ENCODE measurements around the gene KRTAP4-9. TPM values are rescaled to one million over a fixed set of nuclear protein-coding genes. Genes with fewer than 3 reads are reported as not detected.

KRTAP4-9 gene
- total and polyA plus RNA-seq, 10 of the 15 experiments (the other 5 are each of a cell fraction or from before 2014, with no cell fraction given) = not detected

DNA sequence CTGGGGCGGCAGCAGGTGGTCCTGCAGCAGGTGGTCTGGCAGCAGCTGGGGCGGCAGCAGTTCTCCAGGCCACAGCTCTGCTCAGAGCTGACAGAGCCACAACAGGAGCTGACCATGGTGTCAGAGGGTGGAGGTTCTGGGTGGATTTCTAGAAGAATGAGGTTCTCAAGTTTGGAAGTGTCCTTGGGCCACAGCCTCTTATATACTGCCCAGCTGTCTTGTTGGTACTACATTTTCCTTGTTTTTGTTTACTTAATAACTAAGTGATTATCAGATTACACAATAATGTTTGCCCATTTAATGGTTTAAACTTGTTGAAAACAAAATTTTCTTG lies 44.4 kb downstream of the KRTAP4-9 start, which contains the start of gene KRTAP4-5:
KRTAP4-5 (minus strand) TSS at position 174 of the 334 bp plus-strand sequence; CDS start at position 116, 58 bp downstream.
- ChIA-PET RAD21 (ENCODE audit: unreplicated experiment) (no interaction called here), POLR2A (no interaction called here), SMC1A (ENCODE audit: uncharacterized antibody, unreplicated experiment) (interaction anchor here (0.6 kb wide), 1 partner anchor 442 kb away, joined by 3 read pairs; no protein-coding TSS in a partner anchor), CTCF (no interaction called here)
- no peaks in the 10 kb centered on the region for H3K4me1 ChIP-seq (ENCODE audit: control insufficient read depth, insufficient read depth, low read length)
- H3K4me2 ChIP-seq (ENCODE audit: control insufficient read depth, insufficient read depth) = no peak within 1 kb of the TSS
- H3K4me3 ChIP-seq = no peak within 1 kb of the TSS
- DNase-seq (ENCODE audit: low read depth, low spot score) = no peak
- no peaks in the 10 kb centered on the region for H3K79me2 ChIP-seq (ENCODE audit: control insufficient read depth, insufficient read depth, low read length)
- FAIRE-seq = no peak
- BruUV-seq (replicated peaks) = no TSS peak
- in situ Hi-C loops (cut with MboI) = no loop called here
- H3K27me3 ChIP-seq (replicated peaks in 1 of 2; ENCODE audit: control insufficient read depth in 2 of 2, insufficient read depth in 2 of 2, low read length in 1 of 2) = no peaks in the 10 kb centered on the region
- H3K27ac ChIP-seq (ENCODE audit: control insufficient read depth, insufficient read depth) = no peak within 1 kb of the TSS
- H3K9me3 ChIP-seq (replicated peaks; ENCODE audit: control insufficient read depth, insufficient read depth, low read length) = no peaks in the 10 kb centered on the region
- H4K20me1 ChIP-seq (ENCODE audit: control insufficient read depth, insufficient read depth) = no peaks in the 10 kb centered on the region
- TF ChIP-seq STAT1 (conservative IDR thresholded peaks at IDR 0.05) = no peak
- TF ChIP-seq, protein P1, sequence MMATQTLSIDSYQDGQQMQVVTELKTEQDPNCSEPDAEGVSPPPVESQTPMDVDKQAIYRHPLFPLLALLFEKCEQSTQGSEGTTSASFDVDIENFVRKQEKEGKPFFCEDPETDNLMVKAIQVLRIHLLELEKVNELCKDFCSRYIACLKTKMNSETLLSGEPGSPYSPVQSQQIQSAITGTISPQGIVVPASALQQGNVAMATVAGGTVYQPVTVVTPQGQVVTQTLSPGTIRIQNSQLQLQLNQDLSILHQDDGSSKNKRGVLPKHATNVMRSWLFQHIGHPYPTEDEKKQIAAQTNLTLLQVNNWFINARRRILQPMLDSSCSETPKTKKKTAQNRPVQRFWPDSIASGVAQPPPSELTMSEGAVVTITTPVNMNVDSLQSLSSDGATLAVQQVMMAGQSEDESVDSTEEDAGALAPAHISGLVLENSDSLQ (IDR thresholded peaks at IDR 0.05) = no peak
- TF ChIP-seq, protein P2, sequence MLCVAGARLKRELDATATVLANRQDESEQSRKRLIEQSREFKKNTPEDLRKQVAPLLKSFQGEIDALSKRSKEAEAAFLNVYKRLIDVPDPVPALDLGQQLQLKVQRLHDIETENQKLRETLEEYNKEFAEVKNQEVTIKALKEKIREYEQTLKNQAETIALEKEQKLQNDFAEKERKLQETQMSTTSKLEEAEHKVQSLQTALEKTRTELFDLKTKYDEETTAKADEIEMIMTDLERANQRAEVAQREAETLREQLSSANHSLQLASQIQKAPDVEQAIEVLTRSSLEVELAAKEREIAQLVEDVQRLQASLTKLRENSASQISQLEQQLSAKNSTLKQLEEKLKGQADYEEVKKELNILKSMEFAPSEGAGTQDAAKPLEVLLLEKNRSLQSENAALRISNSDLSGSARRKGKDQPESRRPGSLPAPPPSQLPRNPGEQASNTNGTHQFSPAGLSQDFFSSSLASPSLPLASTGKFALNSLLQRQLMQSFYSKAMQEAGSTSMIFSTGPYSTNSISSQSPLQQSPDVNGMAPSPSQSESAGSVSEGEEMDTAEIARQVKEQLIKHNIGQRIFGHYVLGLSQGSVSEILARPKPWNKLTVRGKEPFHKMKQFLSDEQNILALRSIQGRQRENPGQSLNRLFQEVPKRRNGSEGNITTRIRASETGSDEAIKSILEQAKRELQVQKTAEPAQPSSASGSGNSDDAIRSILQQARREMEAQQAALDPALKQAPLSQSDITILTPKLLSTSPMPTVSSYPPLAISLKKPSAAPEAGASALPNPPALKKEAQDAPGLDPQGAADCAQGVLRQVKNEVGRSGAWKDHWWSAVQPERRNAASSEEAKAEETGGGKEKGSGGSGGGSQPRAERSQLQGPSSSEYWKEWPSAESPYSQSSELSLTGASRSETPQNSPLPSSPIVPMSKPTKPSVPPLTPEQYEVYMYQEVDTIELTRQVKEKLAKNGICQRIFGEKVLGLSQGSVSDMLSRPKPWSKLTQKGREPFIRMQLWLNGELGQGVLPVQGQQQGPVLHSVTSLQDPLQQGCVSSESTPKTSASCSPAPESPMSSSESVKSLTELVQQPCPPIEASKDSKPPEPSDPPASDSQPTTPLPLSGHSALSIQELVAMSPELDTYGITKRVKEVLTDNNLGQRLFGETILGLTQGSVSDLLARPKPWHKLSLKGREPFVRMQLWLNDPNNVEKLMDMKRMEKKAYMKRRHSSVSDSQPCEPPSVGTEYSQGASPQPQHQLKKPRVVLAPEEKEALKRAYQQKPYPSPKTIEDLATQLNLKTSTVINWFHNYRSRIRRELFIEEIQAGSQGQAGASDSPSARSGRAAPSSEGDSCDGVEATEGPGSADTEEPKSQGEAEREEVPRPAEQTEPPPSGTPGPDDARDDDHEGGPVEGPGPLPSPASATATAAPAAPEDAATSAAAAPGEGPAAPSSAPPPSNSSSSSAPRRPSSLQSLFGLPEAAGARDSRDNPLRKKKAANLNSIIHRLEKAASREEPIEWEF (IDR thresholded peaks at IDR 0.05; ENCODE audit: insufficient replicate concordance, low read depth, low read length) = no peak
- TF ChIP-seq, protein P3, sequence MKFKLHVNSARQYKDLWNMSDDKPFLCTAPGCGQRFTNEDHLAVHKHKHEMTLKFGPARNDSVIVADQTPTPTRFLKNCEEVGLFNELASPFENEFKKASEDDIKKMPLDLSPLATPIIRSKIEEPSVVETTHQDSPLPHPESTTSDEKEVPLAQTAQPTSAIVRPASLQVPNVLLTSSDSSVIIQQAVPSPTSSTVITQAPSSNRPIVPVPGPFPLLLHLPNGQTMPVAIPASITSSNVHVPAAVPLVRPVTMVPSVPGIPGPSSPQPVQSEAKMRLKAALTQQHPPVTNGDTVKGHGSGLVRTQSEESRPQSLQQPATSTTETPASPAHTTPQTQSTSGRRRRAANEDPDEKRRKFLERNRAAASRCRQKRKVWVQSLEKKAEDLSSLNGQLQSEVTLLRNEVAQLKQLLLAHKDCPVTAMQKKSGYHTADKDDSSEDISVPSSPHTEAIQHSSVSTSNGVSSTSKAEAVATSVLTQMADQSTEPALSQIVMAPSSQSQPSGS (IDR thresholded peaks at IDR 0.05; ENCODE audit: low read length) = no peak
- no peaks in the 10 kb centered on the region for H3K36me3 ChIP-seq (ENCODE audit: control insufficient read depth in 2 of 2, insufficient read depth in 2 of 2, low read length in 1 of 2)
- WGBS (ENCODE audit: insufficient coverage, insufficient replicate concordance, low lambda C conversion rate, missing lambda C conversion rate) = 0% methylated on average over 2 of the region's 2 CpGs
- intact Hi-C loops (cut with micrococcal nuclease; ENCODE audit: unreplicated experiment) = no loop called here
- ATAC-seq = no peak
- no peak within 1 kb of the TSS for H2AFZ ChIP-seq (ENCODE audit: control insufficient read depth, low read depth, low read length)
- no peak within 1 kb of the TSS for H3K9ac ChIP-seq (ENCODE audit: control insufficient read depth, insufficient read depth, low read length)
